ENCODE results near the gene HS3ST4.
"Not testable (repeated sequence)": the region's sequence is repeated elsewhere in the genome, so short reads cannot be mapped to it uniquely, and the experiment has no call there.

Gene HS3ST4

GRCh38 chr16:26098206-26098605 is 406.4 kb downstream of the HS3ST4 start:
- not testable (repeated sequence) for DNase-seq (ENCODE audit: low read depth, low spot score)

GRCh38 chr16:26102369-26102768 is 410.6 kb downstream of the HS3ST4 start:
- no peak for DNase-seq (ENCODE audit: low read depth, low spot score)

GRCh38 chr16:26108836-26109505 is 417.2 kb downstream of the HS3ST4 start:
- no peak for DNase-seq (ENCODE audit: low read depth, low spot score)

DNA sequence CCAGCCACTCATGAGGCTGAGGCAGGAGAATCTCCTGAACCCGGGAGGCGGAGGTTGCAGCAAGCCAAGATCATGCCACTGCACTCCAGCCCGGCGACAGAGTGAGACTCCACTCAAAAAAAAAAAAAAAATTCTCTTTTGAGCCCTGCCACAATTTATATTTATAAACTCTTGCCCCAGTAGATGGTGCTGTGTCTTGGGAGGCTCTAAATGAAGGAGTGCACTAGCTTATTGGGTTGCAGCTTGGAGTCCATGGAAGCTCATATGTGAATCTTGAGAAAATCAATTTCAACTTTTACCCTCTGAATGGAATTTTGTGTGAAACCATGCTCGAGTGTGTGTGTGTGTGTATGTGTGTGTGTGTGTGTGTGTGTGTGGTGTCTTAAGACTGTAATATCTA is 420.1 kb downstream of the HS3ST4 start:
- no peak for DNase-seq (ENCODE audit: low read depth, low spot score)

DNA sequence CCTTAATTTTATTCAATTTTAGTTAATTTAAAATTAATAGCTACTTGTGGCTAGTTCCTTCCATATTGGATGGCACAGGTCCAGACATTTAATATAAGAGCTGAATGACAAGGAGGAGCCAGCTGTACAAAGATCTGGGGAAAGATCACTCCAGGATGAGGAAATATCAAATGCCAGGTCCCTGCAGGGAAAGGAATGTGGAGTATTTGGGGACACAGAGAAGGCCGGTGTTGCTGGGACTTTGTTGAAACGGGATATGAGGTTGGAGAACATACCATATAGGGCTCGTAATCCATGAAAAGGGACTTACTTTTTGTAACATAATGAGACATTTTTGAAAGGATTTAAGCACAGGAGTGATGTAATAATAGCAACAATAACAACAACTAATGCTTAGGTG is 426.8 kb downstream of the HS3ST4 start:
- DNase-seq (ENCODE audit: low read depth, low spot score), result no peak

DNA sequence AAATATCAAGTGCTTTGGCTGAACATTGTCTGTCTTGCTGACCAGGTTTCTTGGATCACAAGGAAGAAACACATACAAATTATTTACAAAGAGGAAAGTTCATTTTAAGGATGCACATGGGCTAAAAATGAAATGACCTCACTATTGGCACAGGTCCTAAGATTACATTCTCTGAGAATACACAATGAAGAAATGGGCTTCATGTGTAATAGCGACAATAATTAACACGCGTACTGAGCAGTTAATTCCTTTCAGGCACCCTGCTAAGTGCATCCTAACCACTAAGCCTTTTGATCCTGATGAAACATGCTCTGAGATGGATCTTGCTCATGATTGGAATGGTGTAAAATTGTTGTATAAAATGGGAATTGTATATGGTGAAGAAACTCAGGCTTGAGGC is 429.0 kb downstream of the HS3ST4 start:
- no peak for DNase-seq (ENCODE audit: low read depth, low spot score)

- no peak for DNase-seq (ENCODE audit: low read depth, low spot score)
Observed at GRCh38 chr16:26128296-26128695, 436.5 kb downstream of the HS3ST4 start.

DNA sequence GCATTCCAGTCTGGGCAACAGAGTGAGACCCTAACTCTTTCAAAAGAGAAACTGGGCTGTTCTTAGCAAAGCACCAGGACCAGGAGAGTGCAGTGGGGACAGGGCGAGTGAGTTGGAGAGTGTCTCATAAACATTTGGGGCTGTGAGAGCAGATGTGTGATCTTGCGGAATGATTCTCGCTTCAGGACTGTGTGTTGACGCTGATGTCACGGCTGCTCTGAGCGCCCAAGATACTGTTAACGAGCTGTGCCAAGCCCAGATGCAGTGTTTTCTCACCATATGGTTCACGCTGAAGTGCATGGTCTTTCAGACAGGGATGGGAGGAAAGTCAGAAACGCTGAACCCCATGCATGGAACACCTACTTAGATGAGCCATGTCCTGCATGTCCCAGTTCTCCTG is 438.2 kb downstream of the HS3ST4 start:
- no peak for DNase-seq (ENCODE audit: low read depth, low spot score)

GRCh38 chr16:26133416-26134093 is 441.8 kb downstream of the HS3ST4 start:
- no peak for DNase-seq (ENCODE audit: low read depth, low spot score)

DNA sequence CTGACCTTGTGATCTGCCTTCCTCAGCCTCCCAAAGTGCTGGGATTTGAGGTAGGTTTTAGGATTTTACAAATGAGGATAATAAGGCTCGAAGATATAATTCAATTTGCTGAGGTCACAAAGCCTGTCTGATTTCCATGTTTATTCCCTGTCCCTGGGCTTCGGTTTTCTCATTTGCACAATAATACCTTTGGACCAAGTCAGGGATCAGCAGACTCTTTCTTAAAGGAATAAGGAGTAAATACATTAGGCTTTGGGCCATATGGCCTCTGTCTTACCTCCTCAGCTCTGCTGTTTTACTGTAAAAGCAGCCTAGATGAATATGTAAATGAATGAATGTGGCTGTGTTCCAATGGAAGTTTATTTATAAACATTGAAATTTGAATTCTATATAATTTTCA is 442.8 kb downstream of the HS3ST4 start:
- DNase-seq (ENCODE audit: low read depth, low spot score), result no peak

- DNase-seq (ENCODE audit: low read depth, low spot score), result no peak
Observed at GRCh38 chr16:26137956-26138355, 446.2 kb downstream of the HS3ST4 start.

DNA sequence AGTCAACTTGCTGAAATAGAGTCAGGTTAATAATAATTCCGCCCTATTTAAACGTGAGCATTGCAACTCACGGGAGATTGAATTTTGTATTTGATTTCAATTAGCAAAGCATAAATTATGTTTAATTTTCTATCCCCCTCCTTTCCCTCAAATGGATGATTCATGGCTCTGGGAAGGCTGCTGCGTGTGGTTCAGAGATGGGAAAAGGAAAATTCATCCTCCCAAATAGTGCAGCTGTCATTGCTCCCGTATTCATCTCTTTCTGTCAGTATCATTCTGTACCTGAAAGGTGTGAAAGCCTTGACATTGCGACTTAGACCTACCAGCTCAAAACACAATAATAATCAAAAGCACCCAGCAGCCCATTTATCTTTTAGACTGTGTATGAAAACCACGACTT is 447.3 kb downstream of the HS3ST4 start:
- no peak for DNase-seq (ENCODE audit: low read depth, low spot score)

GRCh38 chr16:26139884-26140283 is 448.1 kb downstream of the HS3ST4 start:
- DNase-seq (ENCODE audit: low read depth, low spot score), result no peak

DNA sequence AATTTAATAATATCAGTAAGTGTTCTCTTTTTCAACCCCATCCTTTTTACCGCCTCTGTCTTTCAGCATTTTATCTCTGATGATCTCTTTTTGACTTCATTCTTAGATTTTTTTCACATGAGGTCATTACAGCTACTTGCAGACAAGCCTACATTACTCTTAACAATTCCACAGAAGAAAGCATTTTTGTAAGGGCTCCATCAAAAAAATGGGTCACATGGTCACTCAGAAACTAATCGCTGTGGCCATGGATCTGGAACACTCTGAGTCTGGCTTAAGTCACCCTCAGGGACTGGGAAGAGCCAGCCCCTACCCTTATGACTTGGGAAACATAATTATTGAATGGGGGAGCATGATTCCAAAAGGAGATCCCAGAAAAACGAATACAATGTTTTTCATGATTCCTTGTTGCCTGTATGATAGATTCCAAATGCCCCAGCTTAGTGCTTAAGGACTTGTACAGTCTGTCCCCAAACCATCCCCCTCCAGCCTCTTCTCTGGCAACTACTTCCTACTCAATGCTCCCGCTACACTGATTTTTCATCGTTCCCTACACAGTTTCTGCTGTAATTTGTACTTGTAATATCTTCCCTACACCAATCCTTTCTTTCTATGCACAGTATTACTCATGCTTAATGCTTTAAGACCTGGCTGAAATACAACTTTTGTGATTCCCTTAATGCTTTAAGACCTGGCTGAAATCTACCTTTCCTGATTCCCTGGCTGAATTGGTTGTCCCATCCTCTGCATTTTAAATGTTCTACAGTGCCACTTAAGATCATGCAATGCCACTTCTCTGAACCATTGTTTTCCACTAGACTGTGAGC is 457.8 kb downstream of the HS3ST4 start:
- no peak for DNase-seq (ENCODE audit: low read depth, low spot score)

GRCh38 chr16:26155221-26155620 is 463.5 kb downstream of the HS3ST4 start:
- no peak for DNase-seq (ENCODE audit: low read depth, low spot score)

DNA sequence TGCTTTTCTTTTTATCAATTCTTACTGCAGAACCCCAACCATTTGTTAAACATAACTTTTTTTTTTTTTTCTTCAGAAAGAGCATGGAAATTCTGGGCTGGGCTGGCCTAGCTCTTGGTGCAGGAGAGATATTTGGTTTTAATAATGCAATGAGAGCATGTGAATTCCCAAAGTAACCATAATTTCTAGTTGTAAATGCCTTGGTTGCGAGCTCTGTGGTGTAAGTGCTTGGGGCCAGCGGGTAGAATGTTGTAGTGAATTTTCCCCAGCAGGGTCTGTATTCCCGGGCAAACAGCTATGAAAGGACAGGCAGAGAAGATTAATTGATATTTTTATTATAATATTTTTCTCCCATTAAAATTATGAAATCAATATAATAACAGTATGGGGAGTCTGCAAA is 465.6 kb downstream of the HS3ST4 start:
- no peak for DNase-seq (ENCODE audit: low read depth, low spot score)

- DNase-seq (ENCODE audit: low read depth, low spot score), result no peak
Observed at GRCh38 chr16:26158142-26158759, 466.5 kb downstream of the HS3ST4 start.

DNA sequence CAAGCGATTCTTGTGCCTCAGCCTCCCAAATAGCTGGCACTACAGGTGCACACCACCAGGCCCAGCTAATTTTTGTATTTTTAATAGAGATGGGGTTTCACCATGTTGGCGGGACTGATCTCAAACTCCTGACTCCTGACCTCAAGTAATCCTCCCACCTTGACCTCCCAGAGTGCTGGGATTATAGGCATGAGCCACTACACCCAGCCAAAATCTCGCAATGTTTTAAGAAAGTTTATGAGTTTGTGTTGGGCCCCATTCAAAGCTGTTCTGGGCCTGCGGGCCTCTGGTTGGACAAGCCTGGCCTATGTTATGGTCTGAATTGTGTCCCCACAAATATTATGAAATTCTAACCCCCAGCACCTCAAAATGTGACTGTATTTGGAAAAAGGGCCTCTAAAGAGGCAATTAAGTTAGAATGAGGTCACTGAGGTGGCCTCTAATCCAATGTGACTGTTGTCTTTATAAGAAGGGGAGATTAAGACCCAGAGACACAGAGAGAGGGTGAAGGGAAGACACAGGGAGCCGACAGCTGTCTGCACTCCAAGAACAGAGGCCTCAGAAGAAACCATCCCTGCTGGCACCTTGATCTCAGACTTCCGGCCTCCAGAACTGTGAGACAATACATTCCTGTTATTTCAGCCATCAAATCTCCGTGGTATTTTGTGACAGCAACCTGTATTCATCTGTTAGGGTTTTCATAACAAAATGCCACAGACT is 469.9 kb downstream of the HS3ST4 start:
- DNase-seq (ENCODE audit: low read depth, low spot score), result no peak

- DNase-seq (ENCODE audit: low read depth, low spot score), result no peak
Observed at GRCh38 chr16:26169473-26169872, 477.7 kb downstream of the HS3ST4 start.

GRCh38 chr16:26175944-26176343 is 484.2 kb downstream of the HS3ST4 start:
- no peak for DNase-seq (ENCODE audit: low read depth, low spot score)

DNA sequence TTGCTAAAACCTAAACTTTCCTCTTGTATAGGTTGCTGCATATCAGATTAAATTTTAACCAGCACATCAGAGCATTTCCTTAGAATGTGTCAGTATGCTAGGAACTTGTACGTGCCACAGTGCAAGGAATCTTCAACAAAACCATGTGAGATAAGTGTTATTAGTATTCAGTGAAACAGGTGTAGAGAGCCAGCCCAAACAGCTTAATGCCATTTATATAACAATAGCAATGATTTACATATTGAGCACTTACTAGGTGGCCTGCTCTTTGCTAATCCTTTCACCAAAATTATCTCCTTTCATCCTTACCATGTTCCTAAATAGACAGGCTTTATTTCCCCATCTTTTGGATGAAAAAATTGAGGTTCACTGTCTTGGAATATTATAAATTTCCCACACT is 485.7 kb downstream of the HS3ST4 start:
- no peak for DNase-seq (ENCODE audit: low read depth, low spot score)

DNA sequence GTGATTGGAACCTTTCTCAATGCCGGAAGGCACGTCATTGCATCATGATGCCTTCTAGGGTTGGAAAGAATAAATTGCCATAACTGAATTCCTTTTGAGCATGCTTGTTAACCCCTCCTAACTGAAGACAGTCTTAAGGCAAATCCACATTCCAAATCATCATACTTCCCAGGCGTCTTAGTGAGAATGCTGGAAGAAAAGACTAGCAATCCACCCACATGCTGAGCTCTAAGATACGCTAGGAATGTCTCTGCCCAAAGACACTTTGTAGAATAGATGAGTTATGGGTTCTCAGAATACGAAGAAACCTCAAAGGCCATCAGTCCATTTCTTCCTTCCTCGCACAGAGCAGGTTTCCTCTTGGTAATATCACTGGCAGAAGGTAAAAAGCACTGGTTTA is 486.5 kb downstream of the HS3ST4 start:
- DNase-seq (ENCODE audit: low read depth, low spot score), result no peak

Measured in smooth muscle cell of the brain vasculature (primary cell).